GM12878 (cell line): ENCODE results near the gene ADAMTSL2. TPM values are rescaled to one million over a fixed set of nuclear protein-coding genes. Genes with fewer than 3 reads are reported as not detected.

Experiments
- ATAC-seq: fragments of 200-7000 bp; cut with Tn5 transposase; 3 replicates; pipeline ENCODE4 v1.9.1; 2020; ENCODE audit warnings: mild to moderate bottlenecking, moderate library complexity
- BruUV-seq: library from RNA; stranded (reverse); fragments of 400-500 nt; replicated peaks from 2 replicates; lab custom pipeline; 2021; lab: Mats Ljungman, UMichigan
- CTCF ChIA-PET: fragments of 300-600 bp; sonication (Branson Sonifier 250); formaldehyde crosslinking; extraction: SDS; loops from one replicate; lab custom pipeline; 2021; ENCODE audit warnings: inconsistent platforms; lab: Yijun Ruan, JAX
- POLR2A ChIA-PET: fragments of 350-600 bp; formaldehyde crosslinking; extraction: SDS; loops from one replicate; lab custom pipeline; 2021; ENCODE audit warnings: inconsistent platforms; lab: Charles Lee
- RAD21 ChIA-PET: fragments of 300-600 bp; sonication (Branson Sonifier 250); formaldehyde crosslinking; loops from one replicate; lab custom pipeline; 2023; ENCODE audit warnings: antibody characterized with exemption; ENCODE audit not compliant: unreplicated experiment; lab: Charles Lee
- SMC1A ChIA-PET: fragments of 300-600 bp; sonication (Branson Sonifier 250); formaldehyde crosslinking; loops from one replicate; lab custom pipeline; 2023; ENCODE audit not compliant: unreplicated experiment, uncharacterized antibody; lab: Charles Lee
- DNase-seq: peaks from one replicate; pipeline ENCODE4 v3.0.0-alpha.2; 2011; ENCODE audit warnings: low read depth, low spot score
- FAIRE-seq: peaks from 3 replicates; lab custom pipeline; 2011; peaks lifted over from hg19 to GRCh38; lab: Jason Lieb, UNC
- H2AFZ ChIP-seq: 2 replicates; pipeline ENCODE4 v1.6.0; 2011; ENCODE audit warnings: low read depth, low read length, control low read depth; ENCODE audit not compliant: control insufficient read depth
- H3K27ac ChIP-seq: 2 replicates; pipeline ENCODE4 v1.5.1; 2011; ENCODE audit warnings: control low read depth; ENCODE audit not compliant: control insufficient read depth, insufficient read depth
- H3K27me3 ChIP-seq, 2 experiments: replicated peaks in 1 of 2; 2 replicates each; pipeline versions ENCODE4 v1.6.0 to v1.6.1; 2011; ENCODE audit warnings: low read length in 1 of 2; ENCODE audit not compliant: control insufficient read depth in 2 of 2, insufficient read depth in 2 of 2
- H3K36me3 ChIP-seq, 2 experiments: 2 replicates each; pipeline ENCODE4 v1.5.1; 2011; ENCODE audit warnings: low read length in 1 of 2; ENCODE audit not compliant: control insufficient read depth in 2 of 2, insufficient read depth in 2 of 2
- H3K4me1 ChIP-seq: 2 replicates; pipeline ENCODE4 v1.6.1; 2011; ENCODE audit warnings: mild to moderate bottlenecking, low read length, moderate library complexity, mixed read lengths; ENCODE audit not compliant: control insufficient read depth, insufficient read depth
- H3K4me2 ChIP-seq: 2 replicates; pipeline ENCODE4 v1.6.0; 2011; ENCODE audit warnings: control low read depth; ENCODE audit not compliant: control insufficient read depth, insufficient read depth
- H3K4me3 ChIP-seq: fragments of 200-600 bp; sonication (generic); 2 replicates; pipeline ENCODE4 v1.5.1; 2016
- H3K79me2 ChIP-seq: 2 replicates; pipeline ENCODE4 v1.6.0; 2011; ENCODE audit warnings: low read length; ENCODE audit not compliant: control insufficient read depth, insufficient read depth
- H3K9ac ChIP-seq: 2 replicates; pipeline ENCODE4 v1.8.0; 2011; ENCODE audit warnings: low read length, control low read depth, mixed read lengths; ENCODE audit not compliant: control insufficient read depth, insufficient read depth
- H3K9me3 ChIP-seq: replicated peaks from 3 replicates; pipeline ENCODE4 v1.5.1; 2011; ENCODE audit warnings: mild to moderate bottlenecking, low read length; ENCODE audit not compliant: control insufficient read depth, insufficient read depth
- H4K20me1 ChIP-seq: 2 replicates; pipeline ENCODE4 v1.6.0; 2011; ENCODE audit not compliant: control insufficient read depth, insufficient read depth
- CREB1 ChIP-seq: IDR thresholded peaks from 2 replicates; pipeline ENCODE4 v1.6.1; 2012; ENCODE audit warnings: low read depth, mild to moderate bottlenecking, inconsistent platforms
- DPF2 ChIP-seq: fragments of 450-650 bp; IDR thresholded peaks from 2 replicates; pipeline ENCODE4 v1.6.1; 2017; ENCODE audit warnings: mild to moderate bottlenecking
- FOXM1 ChIP-seq: IDR thresholded peaks from 2 replicates; pipeline ENCODE4 v1.6.1; 2012; ENCODE audit warnings: low read depth, mild to moderate bottlenecking, inconsistent platforms, low read length, moderate library complexity
- PML ChIP-seq: IDR thresholded peaks from 2 replicates; pipeline ENCODE4 v1.6.1; 2012; ENCODE audit warnings: low read length, inconsistent platforms
- RCOR1 ChIP-seq: conservative IDR thresholded peaks from 2 replicates; pipeline ENCODE4 v1.6.1; 2012; ENCODE audit warnings: low read depth, low read length, improper control_type of control experiment
- SMAD1 ChIP-seq: fragments of 450-650 bp; IDR thresholded peaks from 2 replicates; pipeline ENCODE4 v1.6.1; 2018; ENCODE audit warnings: mild to moderate bottlenecking, low read depth; ENCODE audit not compliant: partially characterized antibody
- TBL1XR1 ChIP-seq: IDR thresholded peaks from 2 replicates; pipeline ENCODE4 v1.6.1; 2012; ENCODE audit warnings: low read depth, low read length, improper control_type of control experiment
- WRNIP1 ChIP-seq: IDR thresholded peaks from 2 replicates; pipeline ENCODE4 v1.6.1; 2011; ENCODE audit warnings: low read depth, low read length, improper control_type of control experiment, borderline replicate concordance
- ZNF217 ChIP-seq: fragments of 450-650 bp; IDR thresholded peaks from 2 replicates; pipeline ENCODE4 v1.6.1; 2017; ENCODE audit warnings: antibody characterized with exemption, mild to moderate bottlenecking
- WGBS: methylation state at CpG from one replicate; pipeline ENCODE4 v1.1.6; 2016; ENCODE audit warnings: low lambda C conversion rate; ENCODE audit not compliant: insufficient replicate concordance, insufficient coverage; ENCODE audit errors: missing lambda C conversion rate; 5-methylcytosine and 5-hydroxymethylcytosine counted together
- in situ Hi-C: fragments of 300-500 bp; cut with MboI; formaldehyde crosslinking; loops from 9 replicates; pipeline ENCODE4 v1.14.3; 2018; ENCODE audit warnings: mixed read lengths
- intact Hi-C: fragments of 100-400 bp; cut with micrococcal nuclease; formaldehyde crosslinking; loops from one replicate; pipeline ENCODE4 v1.14.2; 2022; ENCODE audit not compliant: unreplicated experiment
- polyA plus RNA-seq, 11 experiments: library from polyadenylated mRNA; depleted of rRNA in 4 of 11; unstranded in 6 of 11; stranded (reverse) in 5 of 11; fragments of >200 nt; fragmentation: Nextera tagmentation in 4 of 11; fragmentation: Illumina TruSeq in 1 of 11; extraction: Ambion mirVana in 4 of 11; extraction: Trizol in 1 of 11; gene quantifications; 1 replicate in 1 of 11; 2 replicates in 10 of 11; pipeline versions ENCODE4 v1.2.1 to v1.2.3, GENCODE V29; 2011 to 2016; ENCODE audit warnings: inconsistent platforms in 2 of 11, missing spikeins in 2 of 11, low read depth in 1 of 11
- total RNA-seq, 4 experiments: library from RNA; depleted of rRNA in 3 of 4; stranded (reverse); fragments of >200 nt in 3 of 4; fragmentation: Illumina TruSeq in 1 of 4; extraction: Trizol in 1 of 4; gene quantifications; 2 replicates each; pipeline versions ENCODE4 v1.2.1 to v1.2.3, GENCODE V29; 2013 to 2021
- TF ChIP-seq, protein P1 (sequence below): fragments of 450-650 bp; conservative IDR thresholded peaks from 2 replicates; pipeline ENCODE4 v1.6.1; 2017; ENCODE audit warnings: mild to moderate bottlenecking, moderate library complexity

Gene ADAMTSL2
- total and polyA plus RNA-seq, 10 of the 15 experiments (the other 5 are each of a cell fraction or from before 2014, with no cell fraction given) = 0.07 TPM; not detected in 9

DNA sequence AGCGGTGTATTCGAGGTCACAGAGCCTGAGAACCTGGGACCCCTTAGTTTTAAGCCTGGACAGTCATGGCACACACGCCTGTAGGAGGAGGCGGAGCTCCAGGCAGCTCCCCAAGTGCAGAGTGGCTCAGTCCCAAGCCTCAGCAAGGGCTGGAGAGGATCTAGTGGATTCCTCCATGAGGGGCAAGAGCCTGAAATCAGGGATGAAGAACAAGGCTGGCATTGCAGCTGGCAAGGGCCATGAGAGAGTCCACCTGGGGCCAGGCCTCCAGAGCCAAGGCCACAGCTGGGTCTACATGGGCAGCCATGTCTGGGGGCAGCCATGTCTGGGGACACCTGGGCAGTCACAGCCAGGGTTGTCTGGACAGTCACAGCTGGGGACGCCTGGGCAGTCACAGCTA is 21.9 kb downstream of the ADAMTSL2 start:
- Histone ChIP-seq H2AFZ (no peak overlapping the region), H3K4me1 (peaks cover 15% of the 10 kb centered on the region), H3K36me3 (no peaks in the 10 kb centered on the region), H4K20me1 (no peaks in the 10 kb centered on the region), H3K4me3 (no peak overlapping the region), H3K9me3 (no peaks in the 10 kb centered on the region), H3K79me2 (no peaks in the 10 kb centered on the region), H3K4me2 (no peak overlapping the region), H3K27me3 (no peaks in the 10 kb centered on the region), H3K27ac (no peak overlapping the region), H3K9ac (no peak overlapping the region)
- 43% methylated on average over 5 of the region's 5 CpGs for WGBS
- no TSS peak for BruUV-seq
- POLR2A ChIA-PET = interaction anchor here (0.6 kb wide), 1 partner anchor 20 kb away, joined by 3 read pairs; no protein-coding TSS in a partner anchor
- in situ Hi-C loops (no loop called here), intact Hi-C loops (no loop called here)
- CTCF ChIA-PET = interaction anchor here (1.4 kb wide), 1 partner anchor 16 kb away, joined by 4 read pairs; no protein-coding TSS in a partner anchor
- DNase-seq (no peak), ATAC-seq (no peak), FAIRE-seq (no peak)
- no peak for TF ChIP-seq ZNF217
- TF ChIP-seq, protein P1, sequence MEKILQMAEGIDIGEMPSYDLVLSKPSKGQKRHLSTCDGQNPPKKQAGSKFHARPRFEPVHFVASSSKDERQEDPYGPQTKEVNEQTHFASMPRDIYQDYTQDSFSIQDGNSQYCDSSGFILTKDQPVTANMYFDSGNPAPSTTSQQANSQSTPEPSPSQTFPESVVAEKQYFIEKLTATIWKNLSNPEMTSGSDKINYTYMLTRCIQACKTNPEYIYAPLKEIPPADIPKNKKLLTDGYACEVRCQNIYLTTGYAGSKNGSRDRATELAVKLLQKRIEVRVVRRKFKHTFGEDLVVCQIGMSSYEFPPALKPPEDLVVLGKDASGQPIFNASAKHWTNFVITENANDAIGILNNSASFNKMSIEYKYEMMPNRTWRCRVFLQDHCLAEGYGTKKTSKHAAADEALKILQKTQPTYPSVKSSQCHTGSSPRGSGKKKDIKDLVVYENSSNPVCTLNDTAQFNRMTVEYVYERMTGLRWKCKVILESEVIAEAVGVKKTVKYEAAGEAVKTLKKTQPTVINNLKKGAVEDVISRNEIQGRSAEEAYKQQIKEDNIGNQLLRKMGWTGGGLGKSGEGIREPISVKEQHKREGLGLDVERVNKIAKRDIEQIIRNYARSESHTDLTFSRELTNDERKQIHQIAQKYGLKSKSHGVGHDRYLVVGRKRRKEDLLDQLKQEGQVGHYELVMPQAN = no peak
- no peak for TF ChIP-seq TBL1XR1
- TF ChIP-seq WRNIP1 = no peak
- no peak for TF ChIP-seq SMAD1
- no peak for TF ChIP-seq FOXM1
- TF ChIP-seq DPF2 = no peak
- TF ChIP-seq RCOR1 = no peak
- TF ChIP-seq PML = no peak
- TF ChIP-seq CREB1 = no peak
- RAD21 ChIA-PET = no interaction called here
- SMC1A ChIA-PET = no interaction called here
